Right ventricle myocardium inferior (tissue), 1 donor: Measurements from ENCODE around the gene NRF1. TPM values are rescaled to one million over a fixed set of nuclear protein-coding genes. Genes with fewer than 3 reads are reported as not detected.
"Not testable (repeated sequence)": the region's sequence is repeated elsewhere in the genome, so short reads cannot be mapped to it uniquely, and the experiment has no call there.

Source experiments
- ATAC-seq: fragments of 200-7000 bp; cut with Tn5 transposase; one replicate; pipeline ENCODE4 v1.9.1; 2020; ENCODE audit warnings: mild to moderate bottlenecking, moderate library complexity
- DNase-seq: peaks from one replicate; pipeline ENCODE4 v3.0.0; 2021; ENCODE audit errors: missing footprints
- intact Hi-C: fragments of 100-400 bp; cut with DNase I; formaldehyde crosslinking; loops from one replicate; pipeline ENCODE4 v1.11.0; 2022
- total RNA-seq: library from RNA; stranded (reverse); fragmentation: NEBNext Ultra II Directional; extraction: Animal tissue kit (Norgen Biotek cat#: 25700); gene quantifications from one replicate; pipeline ENCODE4 v1.2.1, GENCODE V29; 2021
- donor health status: DM: no; HTN: yes; CAD: no; lungs with severe emphysema.

The NRF1 gene
- total RNA-seq, 1 donor from 2014 or later: 7.8 TPM

DNA sequence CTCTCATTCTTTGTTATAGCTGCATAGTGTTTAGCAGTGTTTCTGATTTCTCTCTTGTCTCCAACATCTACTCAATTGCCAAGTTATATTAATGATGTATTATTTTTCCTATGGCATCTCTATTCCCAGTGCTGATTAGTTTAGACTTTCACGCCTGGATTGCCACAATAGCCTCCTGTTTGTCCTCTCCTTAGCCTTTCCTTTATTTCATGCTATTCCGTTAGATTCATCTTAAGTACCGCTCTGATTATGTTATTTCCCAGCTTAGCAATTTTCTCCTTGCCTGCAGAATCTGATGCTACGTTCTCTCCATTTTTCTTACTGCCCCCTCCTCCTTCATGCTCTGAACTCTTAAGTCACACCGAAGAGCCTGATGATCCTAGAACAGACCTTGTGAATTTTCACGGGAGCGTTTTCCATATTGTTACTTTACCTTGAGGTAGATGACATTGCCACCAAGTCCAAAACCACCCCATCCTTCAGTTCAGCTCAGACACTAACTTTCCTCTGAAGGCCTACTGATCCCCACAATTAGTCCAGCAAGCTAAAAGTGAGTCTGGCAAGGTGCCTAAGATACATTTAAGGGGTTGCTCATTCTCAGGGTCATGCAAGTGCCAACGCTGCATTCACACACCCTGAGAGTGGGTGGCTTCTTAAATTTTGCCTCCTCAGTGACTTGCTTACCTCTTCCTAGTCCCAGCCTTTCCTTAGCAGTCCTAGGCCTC is 6.6 kb upstream of the NRF1 start:
- DNase-seq (no peak), ATAC-seq (no peak)
- intact Hi-C loops: no loop called here

DNA sequence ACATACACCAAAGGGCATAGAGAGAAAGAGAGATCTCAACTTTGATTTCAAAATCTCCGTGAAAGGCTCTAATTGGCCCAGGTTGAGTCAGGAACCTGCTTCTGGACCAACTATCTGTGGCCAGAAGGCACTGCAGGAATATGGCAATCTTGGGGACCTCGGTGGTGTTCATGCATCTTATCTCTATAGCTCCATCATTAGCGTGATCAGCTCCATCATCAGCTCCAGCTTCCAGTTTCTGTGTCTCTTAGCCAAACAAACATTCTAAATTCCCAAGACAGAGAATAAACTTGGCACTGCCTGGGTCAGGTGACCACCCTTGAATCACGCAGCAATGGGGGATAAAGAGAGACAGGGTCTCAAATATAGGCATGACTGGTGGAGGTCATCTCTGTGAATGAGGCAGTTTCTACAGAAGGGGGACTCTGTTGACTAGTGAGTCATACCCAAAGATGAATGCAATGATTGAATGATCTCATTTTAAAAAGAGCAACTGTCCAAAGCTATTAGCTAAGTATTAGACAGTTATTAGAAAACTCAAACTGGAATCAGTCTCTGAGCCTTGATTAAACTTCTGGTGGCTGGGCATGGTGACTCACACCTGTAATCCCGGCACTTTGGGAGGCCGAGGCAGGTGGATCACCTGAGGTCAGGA is 5.4 kb upstream of the NRF1 start:
- ATAC-seq: no peak
- intact Hi-C loops: no loop called here
- no peak for DNase-seq

DNA sequence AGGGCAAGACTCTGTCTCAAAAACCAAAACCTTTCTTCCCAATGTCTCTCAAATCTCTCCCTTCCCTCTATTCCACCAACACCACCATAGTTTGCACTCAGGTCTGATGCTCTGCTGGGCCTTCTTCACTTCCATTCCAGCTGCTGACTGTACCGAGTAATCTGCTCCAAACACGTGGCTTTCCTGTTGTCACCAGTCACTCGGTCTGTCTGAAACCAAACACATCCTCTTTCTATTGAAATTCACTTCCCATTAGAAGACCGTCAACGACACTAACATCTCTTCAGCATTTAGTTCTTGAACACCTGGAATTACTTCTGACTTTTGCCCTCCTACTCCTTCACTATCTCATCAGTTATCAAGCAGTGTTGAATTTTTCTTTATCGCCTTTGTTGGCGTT is 4.7 kb upstream of the NRF1 start:
- no peak for ATAC-seq
- intact Hi-C loops: no loop called here
- DNase-seq: no peak

DNA sequence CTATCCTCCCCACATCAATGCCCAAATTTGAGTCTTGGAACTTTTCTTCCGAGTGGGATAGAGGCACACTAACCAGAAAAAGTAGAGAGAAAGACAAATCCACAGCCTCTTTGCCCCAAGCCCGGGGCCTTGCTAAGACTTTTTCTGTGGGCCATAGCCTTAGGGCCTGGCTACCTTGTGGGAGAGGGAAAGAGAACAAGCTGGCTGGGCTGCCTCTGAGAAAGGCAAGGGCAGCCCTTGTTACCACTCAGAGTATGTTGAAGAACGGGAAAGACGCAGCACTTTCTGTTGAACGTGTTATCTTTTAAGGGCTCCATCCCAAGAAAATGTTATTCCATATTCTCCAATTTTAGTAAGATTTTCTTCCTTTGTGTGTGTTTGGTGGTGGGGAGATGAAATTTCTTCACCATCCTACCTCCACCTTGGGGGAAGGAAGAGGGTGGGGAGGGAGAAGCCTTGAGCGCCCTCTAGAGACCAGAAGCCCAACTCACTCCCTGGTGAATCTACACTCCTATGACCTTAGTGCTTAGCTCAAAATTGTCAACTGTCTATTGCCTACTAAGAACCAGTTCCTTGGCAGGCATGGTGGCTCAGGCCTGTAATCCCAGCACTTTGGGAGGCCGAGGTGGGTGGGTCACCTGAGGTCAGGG is 3.9 kb upstream of the NRF1 start:
- intact Hi-C loops: no loop called here
- DNase-seq: no peak
- ATAC-seq: no peak

DNA sequence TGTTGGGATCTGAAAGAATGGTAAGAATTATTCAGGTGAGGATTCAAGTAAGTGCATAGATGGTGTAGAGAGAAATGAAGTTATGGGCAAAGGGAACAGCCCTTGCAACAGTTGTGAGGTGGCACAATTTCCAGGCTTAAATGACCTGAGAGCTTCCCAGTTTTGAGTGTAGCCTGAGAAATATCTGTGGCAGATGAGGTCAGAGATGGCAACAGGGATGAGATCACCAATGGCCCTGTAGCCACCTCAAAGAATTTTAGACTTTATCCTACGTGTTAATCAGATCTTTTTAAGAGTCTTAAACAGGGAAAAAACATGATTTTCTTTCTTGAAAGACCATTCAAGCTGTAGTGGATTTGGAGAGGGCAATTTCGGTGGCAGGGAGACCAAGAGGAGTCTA is 1.9 kb upstream of the NRF1 start:
- intact Hi-C loops: loop anchor here (5.0 kb wide), 1 partner anchor 38 kb away; no protein-coding TSS in a partner anchor
- no peak for DNase-seq
- no peak for ATAC-seq

DNA sequence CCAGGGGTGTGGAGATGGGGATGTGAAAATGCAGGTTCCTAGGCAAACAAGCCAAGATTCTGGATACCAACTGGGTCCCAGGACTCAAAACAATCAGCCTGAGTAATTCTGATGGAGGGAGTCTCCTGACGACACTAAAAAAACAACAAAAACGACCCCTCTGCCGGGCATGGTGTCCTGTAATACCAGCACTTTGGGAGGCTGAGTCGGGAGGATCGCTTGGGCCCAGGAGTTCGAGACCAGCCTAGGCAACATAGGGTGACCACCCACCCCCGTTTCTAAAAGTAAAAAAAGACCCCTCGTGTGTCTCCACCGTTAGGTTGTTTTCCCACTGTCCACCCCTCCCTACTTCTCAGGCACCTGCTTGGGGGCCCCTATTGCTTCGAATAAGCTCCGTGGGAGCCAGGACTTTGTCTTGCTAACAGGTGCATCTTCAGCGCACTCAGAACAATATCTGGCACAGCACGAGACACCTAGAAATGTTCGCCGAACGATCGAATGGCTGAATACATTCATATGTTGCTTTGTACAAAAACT is 743 bp upstream of the NRF1 start:
- intact Hi-C loops: loop anchor here (5.0 kb wide), 1 partner anchor 37 kb away; no protein-coding TSS in a partner anchor
- ATAC-seq: no peak
- DNase-seq: no peak

DNA sequence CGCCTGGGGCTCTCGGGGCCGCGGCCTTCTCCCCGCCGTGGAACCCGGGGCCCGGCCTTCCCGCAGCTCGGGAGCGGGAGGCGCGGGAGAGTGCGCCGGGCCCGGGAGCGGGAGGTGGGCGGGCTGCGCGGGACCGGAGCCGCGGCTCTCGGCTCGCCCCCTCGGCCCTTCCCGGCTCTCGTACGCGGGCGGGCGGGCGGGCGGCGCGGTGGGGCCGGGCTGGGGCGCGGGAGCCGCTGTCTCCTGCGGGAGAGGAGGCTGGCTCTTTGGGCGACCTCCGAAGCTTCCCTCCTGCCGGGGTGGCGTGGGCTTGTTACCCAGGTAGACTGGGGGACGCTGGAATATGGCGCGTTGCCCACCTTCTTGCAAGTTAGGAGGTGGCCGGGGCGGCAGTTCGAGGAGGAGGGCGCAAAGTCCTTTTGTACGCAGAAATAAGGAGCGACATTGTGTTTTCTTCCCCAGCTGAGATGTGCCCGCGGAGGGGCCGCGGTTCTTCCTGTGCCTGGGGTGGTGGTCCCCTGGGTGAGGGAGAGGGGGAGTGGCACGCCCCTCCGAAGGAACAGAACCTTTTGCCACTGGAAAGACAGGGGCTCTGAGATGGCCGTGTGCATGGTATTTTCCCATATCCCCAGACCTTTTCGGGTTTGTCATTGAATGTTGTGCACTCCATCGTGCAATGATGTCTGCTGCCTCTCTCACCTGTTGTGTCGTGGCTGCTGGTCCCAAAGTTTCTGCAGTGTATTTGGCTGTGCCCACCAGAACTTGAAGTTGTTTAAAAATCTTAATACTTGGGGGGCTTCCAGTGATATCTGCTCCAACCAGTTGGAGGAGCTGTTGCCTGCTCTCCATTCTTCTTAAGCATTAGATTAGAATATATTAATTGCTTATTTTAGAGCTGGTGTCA is 844 bp downstream of the NRF1 start:
- intact Hi-C loops: loop anchor here (5.0 kb wide), 1 partner anchor 35 kb away; no protein-coding TSS in a partner anchor
- DNase-seq (no peak), ATAC-seq (peak; percentile 0)

DNA sequence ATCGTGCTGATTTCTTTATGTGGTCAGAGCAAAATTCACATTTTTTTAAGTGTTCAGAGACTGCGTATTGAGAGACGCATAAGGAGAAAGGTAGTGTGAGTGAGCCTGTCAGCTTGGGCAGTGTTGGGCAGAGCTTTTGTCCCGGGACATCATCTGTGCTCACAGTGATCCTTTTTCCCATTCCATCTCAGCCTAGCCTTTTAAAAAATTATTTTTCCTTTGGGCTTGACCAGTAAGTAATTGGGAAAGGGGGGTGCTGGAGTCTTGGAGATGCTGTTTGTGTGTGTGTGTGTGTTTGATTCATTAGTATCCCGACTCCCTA is 1.5 kb downstream of the NRF1 start:
- intact Hi-C loops: loop anchor here (5.0 kb wide), 1 partner anchor 34 kb away; no protein-coding TSS in a partner anchor
- ATAC-seq (no peak), DNase-seq (no peak)

DNA sequence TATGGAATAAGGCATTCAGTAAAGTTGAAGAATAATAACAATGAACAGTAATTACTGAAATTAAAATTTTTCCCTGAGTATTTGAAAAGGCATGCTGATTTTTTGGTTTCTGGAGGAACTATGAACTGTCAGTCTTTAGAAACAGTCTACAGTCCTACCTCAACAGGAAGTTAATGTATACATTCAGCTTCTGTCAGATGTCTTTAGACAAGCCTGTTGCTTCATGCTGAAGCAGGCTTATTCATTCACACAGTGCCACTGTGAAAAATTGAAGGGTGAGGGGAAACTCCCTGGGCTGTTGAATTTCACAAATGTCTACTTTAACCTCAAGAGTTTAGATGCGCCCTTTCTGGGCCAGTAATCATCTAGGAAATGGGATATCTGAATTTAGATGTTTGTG is 3.5 kb downstream of the NRF1 start:
- intact Hi-C loops: no loop called here
- ATAC-seq (no peak), DNase-seq (no peak)

DNA sequence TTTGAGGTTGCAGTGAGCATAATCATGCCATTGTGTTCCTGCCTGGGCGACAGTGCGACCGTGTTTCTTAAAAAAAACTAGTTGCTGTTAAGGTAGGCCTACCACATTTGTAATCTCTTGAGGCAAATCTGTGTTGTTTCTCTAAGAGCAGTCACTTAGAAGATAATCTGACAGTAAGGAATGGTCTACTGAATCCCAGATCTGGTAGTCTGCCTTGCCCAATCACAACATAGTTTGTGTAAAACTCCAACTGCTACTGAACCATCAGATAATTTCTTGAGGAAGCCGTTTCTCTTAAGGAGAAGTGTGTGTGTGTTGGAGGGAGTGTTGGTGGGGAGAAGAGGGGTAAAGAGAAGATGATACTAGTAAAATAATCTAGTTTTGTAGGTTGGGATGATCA is 5.0 kb downstream of the NRF1 start:
- no peak for ATAC-seq
- intact Hi-C loops: no loop called here
- no peak for DNase-seq

DNA sequence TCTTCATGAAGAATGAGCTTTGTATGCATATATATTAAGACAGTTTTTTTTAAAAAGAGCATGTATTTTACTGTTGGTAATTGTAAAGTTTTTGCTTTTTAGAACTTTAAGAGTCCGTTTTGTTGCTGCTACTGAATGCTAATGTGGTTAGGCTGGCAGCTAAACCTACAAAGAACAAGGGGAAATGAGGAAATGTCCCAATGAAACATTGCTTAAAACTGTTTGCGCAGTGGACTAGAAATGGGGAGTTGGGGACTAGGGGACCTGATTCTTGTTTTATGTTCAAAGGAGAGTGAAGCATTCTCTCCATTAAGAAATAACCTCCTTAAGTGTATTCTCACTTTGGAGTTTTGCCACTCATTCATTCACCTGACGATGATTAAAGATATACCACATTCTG is 5.7 kb downstream of the NRF1 start:
- intact Hi-C loops: no loop called here

DNA sequence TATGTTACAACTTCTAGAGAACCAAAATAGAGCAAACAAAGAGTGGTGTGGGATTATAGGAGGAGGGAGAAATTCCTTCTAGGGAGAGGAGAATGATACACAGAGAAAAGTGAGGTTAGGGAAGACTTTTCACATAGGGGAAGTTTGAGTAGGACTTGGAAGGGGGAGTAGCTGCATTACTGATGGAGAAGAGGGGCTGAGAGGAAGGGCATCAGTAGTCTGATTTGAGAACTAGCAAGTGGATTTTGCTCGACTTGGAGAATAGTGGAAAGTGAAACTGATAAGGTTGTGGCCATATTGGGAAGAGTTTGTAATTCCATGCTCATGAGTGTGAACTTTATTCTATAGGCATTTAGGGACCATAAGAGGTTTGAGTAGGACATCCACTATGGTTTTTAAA is 6.1 kb downstream of the NRF1 start:
- ATAC-seq (no peak), DNase-seq (no peak)
- intact Hi-C loops: no loop called here

More for the DNA sequence above, 5.7 kb downstream of the NRF1 start:
- ATAC-seq (no peak), DNase-seq (no peak)

DNA sequence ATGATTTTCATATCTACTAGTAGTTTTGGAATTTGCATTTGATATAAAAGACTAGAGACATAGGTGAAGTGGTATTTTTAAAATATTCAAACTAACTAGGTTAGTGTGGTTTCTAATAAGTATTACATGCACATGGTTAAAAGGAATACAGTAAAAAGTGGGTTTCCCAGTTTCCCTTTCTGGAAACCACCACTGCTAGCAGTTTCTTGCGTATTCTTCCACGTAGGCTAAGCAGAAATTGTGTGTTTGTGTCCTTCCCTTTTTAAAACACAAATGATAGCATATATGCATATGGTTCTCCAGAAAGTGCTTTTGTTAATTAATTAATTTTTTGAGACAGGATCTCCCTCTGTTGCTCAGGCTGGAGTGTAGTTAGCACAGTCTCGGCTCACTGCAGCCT is 15.4 kb downstream of the NRF1 start:
- intact Hi-C loops: no loop called here
- ATAC-seq (no peak), DNase-seq (no peak)

DNA sequence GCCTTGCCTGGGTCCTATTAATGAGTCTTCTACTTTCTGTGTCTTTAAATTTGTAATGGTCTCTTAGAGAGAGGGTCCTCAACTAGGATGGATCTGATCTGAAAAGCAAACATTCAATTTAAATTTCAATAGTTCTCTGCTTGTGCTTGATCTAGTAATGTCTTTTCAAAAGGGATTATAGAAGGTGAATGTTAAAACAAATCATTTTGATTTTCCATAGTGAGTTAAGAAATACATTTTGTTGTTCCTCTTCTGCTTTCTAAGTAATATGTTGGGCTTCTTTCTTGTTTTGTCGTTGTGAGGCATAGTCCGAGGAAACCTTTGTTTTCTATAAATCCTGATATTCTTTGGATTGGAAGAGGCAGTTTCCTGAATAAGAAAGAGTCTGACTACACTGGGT is 18.8 kb downstream of the NRF1 start:
- intact Hi-C loops: no loop called here
- ATAC-seq: no peak

DNA sequence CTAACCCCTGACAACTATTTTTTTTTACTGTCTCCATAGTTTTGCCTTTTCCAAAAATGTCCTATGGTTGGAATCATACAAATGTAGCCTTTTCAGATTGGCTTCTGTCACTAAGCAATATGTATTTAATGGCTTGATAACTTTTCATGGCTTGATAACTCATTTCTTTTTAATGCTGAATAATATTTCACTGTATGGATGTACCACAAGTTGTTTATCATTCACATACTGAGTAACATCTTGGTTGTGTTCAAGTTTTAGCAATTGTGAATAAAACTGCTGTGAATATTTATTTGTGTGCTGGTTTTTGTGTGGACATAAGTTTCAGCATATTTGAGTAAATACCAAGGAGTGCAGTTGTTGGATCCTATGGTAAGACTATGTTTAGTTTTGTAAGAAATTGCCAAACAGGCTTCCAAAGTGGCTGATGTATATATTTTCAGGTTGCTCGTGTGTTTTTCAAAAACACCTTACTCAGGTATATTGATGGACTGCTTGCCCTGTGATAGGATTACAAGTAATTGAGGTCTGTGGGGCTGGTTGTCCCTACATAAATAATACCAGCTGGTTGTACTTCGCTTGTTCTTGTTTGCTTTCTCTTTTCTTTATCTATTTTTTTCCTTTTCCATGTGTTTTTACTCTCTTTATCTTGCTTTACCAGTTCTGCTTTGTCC is 23.0 kb downstream of the NRF1 start:
- ATAC-seq: no peak
- DNase-seq: no peak
- intact Hi-C loops: no loop called here

More for the DNA sequence above, 18.8 kb downstream of the NRF1 start:
- DNase-seq: no peak

DNA sequence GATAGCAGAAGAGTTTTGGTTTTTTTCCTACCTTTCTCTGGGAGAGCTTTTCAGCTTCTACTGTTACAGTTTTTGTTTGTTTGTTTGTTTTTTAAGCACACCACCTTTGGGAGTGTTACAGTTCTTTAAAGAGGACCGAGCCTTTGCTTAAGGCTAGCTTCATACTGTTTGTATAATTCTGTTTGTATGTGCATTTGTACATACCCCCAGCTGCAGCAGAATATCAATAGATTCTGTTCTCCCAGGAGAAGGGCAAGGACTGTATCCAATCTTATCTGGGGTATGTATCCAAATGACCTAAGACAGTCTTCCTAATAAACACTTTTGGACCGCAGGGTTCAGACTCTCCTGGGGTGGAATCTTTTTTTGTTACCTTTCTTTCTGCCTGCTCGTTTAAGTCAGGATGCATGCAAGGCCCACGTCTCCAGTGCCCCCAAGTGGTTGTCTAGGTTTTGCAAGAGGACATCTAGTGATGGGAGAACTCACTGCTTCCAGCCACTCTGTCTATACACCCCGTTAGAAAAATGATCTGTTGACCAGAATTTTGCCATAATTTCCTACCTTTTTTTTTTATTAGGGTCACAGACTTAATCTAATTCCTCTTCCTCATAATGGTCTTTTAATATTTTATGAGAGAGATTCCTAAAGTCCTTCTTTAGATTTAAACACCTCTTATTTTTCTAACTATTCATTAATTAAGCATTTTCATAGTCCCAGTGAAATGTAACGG is 23.9 kb downstream of the NRF1 start:
- DNase-seq (peak; percentile 68), ATAC-seq (peak; percentile 65)
- intact Hi-C loops: no loop called here

DNA sequence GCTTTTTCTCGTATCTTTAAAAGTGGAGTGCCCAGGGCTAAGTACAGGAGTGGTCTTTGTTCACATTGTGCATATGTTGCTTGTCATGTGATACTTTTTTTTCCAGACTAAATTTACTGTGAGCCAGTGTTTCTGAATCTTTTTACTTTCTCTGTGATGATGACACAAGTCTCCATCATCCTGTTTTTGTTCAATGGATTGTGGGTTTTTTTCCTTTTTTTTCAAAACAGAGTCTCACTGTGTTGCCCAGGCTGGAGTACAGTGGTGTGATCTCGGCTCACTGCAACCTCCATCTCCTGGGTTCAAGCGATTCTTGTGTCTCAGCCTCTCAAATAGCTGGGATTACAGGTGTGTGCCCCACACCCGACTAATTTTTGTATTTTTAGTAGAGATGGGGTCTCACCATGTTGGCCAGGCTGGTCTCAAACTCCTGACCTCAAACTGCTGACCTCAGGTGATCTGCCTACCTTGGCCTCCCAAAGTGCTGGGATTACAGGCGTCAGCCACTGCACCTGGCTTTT is 24.6 kb downstream of the NRF1 start:
- intact Hi-C loops, ATAC-seq: not testable (repeated sequence)

More for the DNA sequence above, 24.6 kb downstream of the NRF1 start:
- DNase-seq: not testable (repeated sequence)
